H1 (cell line): Measurements from ENCODE around the gene TCF7L1. TPM values are rescaled to one million over a fixed set of nuclear protein-coding genes. Genes with fewer than 3 reads are reported as not detected.

ENCODE experiments used
- ATF2 ChIP-seq: IDR thresholded peaks from 2 replicates; pipeline ENCODE4 v1.6.1; 2012; ENCODE audit warnings: low read length, inconsistent platforms
- CHD1 ChIP-seq: IDR thresholded peaks from 2 replicates; pipeline ENCODE4 v1.6.1; 2012; ENCODE audit warnings: low read depth, low read length, improper control_type of control experiment
- EGR1 ChIP-seq: IDR thresholded peaks from 2 replicates; pipeline ENCODE4 v1.6.1; 2011; ENCODE audit warnings: low read depth, low read length, borderline replicate concordance
- GABPA ChIP-seq: IDR thresholded peaks from 2 replicates; pipeline ENCODE4 v1.6.1; 2011; ENCODE audit warnings: mild to moderate bottlenecking, low read length, moderate library complexity, borderline replicate concordance; ENCODE audit not compliant: insufficient read depth
- polyA plus RNA-seq, 7 experiments: library from polyadenylated mRNA; depleted of rRNA in 3 of 7; stranded (reverse) in 5 of 7; unstranded in 2 of 7; fragments of >200 nt in 5 of 7; fragments of 200-250 nt in 2 of 7; gene quantifications; 1 replicate in 5 of 7; 2 replicates in 1 of 7; 4 replicates in 1 of 7; pipeline versions ENCODE4 v1.2.1 to v1.2.3, GENCODE V29; 2011 to 2013; ENCODE audit warnings: missing spikeins in 2 of 7, mixed read lengths in 2 of 7
- total RNA-seq: library from RNA; stranded (reverse); fragmentation: NEBNext Ultra II Directional; extraction: Animal tissue kit (Norgen Biotek cat#: 25700); gene quantifications from 2 replicates; pipeline ENCODE4 v1.2.1, GENCODE V29; 2021

The TCF7L1 gene
- total and polyA plus RNA-seq, 2 of the 8 experiments (the other 6 are each of a cell fraction or from before 2014, with no cell fraction given), result 27.5 to 108 TPM

GRCh38 chr2:85132397-85132796 lies 795 bp upstream of the TCF7L1 start (continued):
- TF ChIP-seq ATF2, result no peak
- no peak for TF ChIP-seq EGR1
- TF ChIP-seq GABPA, result no peak
- TF ChIP-seq CHD1, result no peak
